Renal cortex interstitium (tissue), 11 donors: ENCODE results near the gene ATF6B. TPM values are rescaled to one million over a fixed set of nuclear protein-coding genes. Genes with fewer than 3 reads are reported as not detected.
"Not testable (repeated sequence)": the region's sequence is repeated elsewhere in the genome, so short reads cannot be mapped to it uniquely, and the experiment has no call there.

Experiments used
- DNase-seq, 11 donors: peaks; one replicate each; pipeline ENCODE4 v3.0.0-alpha.2; 2013; ENCODE audit warnings: low read depth in 9 of 11, low spot score in 4 of 11; ENCODE audit errors: extremely low read depth in 1 of 11
- polyA plus RNA-seq, 3 donors: library from polyadenylated mRNA; unstranded; fragments of 120-200 nt; gene quantifications; one replicate each; pipeline ENCODE4 v1.2.1, GENCODE V29; 2013; ENCODE audit not compliant: insufficient read length in 3 of 3

Gene ATF6B
- polyA plus RNA-seq, 3 donors = 87.2 to 104 (median 92.0) TPM

- no peak for DNase-seq
Measured at GRCh38 chr6:32073613-32074012, 54.4 kb downstream of the ATF6B start.

- no peak for DNase-seq
Measured at GRCh38 chr6:32073101-32073500, 54.9 kb downstream of the ATF6B start.

GRCh38 chr6:32070814-32071543 is 57.1 kb downstream of the ATF6B start:
- no peak for DNase-seq

- no peak for DNase-seq
Measured at GRCh38 chr6:32069878-32070515, 58.0 kb downstream of the ATF6B start.

- no peak for DNase-seq
Measured at GRCh38 chr6:32069460-32069859, 58.6 kb downstream of the ATF6B start.

- no peak for DNase-seq
Measured at GRCh38 chr6:32068867-32069266, 59.2 kb downstream of the ATF6B start.

- DNase-seq = not testable (repeated sequence)
Measured at GRCh38 chr6:32068315-32068714, 59.7 kb downstream of the ATF6B start.

GRCh38 chr6:32067521-32067920 is 60.5 kb downstream of the ATF6B start:
- DNase-seq = not testable (repeated sequence)

Other genes starting within 250 kb of the ATF6B start
- 10 to 100 TPM; 40.7 to 82.8 (median 51.9) TPM for gene SLC44A4, start 249.2 kb downstream of the ATF6B start, polyA plus RNA-seq
- 10 to 100 TPM; 74.6 to 98.4 (median 83.9) TPM for gene EHMT2, start 230.5 kb downstream of the ATF6B start, polyA plus RNA-seq
- gene ZBTB12, start 226.2 kb downstream of the ATF6B start, polyA plus RNA-seq = 10 to 100 TPM; 23.4 to 35.5 (median 23.6) TPM
- 1 to 10 TPM; 3.0 to 4.2 (median 4.0) TPM for gene C2, start 200.5 kb downstream of the ATF6B start, polyA plus RNA-seq
- gene CFB, start 182.2 kb downstream of the ATF6B start, polyA plus RNA-seq = 1 to 10 TPM; 5.2 to 8.7 (median 6.6) TPM
- gene NELFE, start 169.3 kb downstream of the ATF6B start, polyA plus RNA-seq = 100 to 1,000 TPM in 1 of 3 donors, 10 to 100 TPM in 2; 89.5 to 103 (median 91.3) TPM
- 10 to 100 TPM; 42.3 to 49.0 (median 47.7) TPM for gene SKIC2, start 169.1 kb downstream of the ATF6B start, polyA plus RNA-seq
- 10 to 100 TPM; 22.1 to 32.3 (median 31.7) TPM for gene DXO, start 156.1 kb downstream of the ATF6B start, polyA plus RNA-seq
- gene C4A, start 146.2 kb downstream of the ATF6B start, polyA plus RNA-seq = 10 to 100 TPM; 15.7 to 22.4 (median 22.4) TPM
- 10 to 100 TPM; 17.4 to 23.3 (median 22.1) TPM for gene C4B, start 113.5 kb downstream of the ATF6B start, polyA plus RNA-seq
- 1 to 10 TPM in 1 of 3 donors, under 1 TPM in 2; 0.24 to 1.0 (median 0.29) TPM for gene CYP21A2, start 89.8 kb downstream of the ATF6B start, polyA plus RNA-seq
- 1 to 10 TPM; 3.4 to 7.9 (median 6.1) TPM for gene TNXB, start 18.9 kb downstream of the ATF6B start, polyA plus RNA-seq
- 1 to 10 TPM; 7.1 to 9.0 (median 8.7) TPM for gene FKBPL, start 2.0 kb upstream of the ATF6B start, polyA plus RNA-seq
- 1 to 10 TPM; 2.4 to 4.2 (median 2.6) TPM for gene PRRT1, start 23.7 kb upstream of the ATF6B start, polyA plus RNA-seq
- gene PPT2, start 25.9 kb upstream of the ATF6B start, polyA plus RNA-seq = 10 to 100 TPM; 30.5 to 48.4 (median 33.4) TPM
- 10 to 100 TPM; 24.0 to 44.4 (median 24.3) TPM for gene EGFL8, start 36.3 kb upstream of the ATF6B start, polyA plus RNA-seq
- 100 to 1,000 TPM in 2 of 3 donors, 10 to 100 TPM in 1; 94.6 to 109 (median 102) TPM for gene AGPAT1, start 47.8 kb upstream of the ATF6B start, polyA plus RNA-seq
- 100 to 1,000 TPM in 2 of 3 donors, 10 to 100 TPM in 1; 91.6 to 107 (median 104) TPM for gene RNF5, start 50.2 kb upstream of the ATF6B start, polyA plus RNA-seq
- 10 to 100 TPM; 23.8 to 25.3 (median 24.9) TPM for gene AGER, start 56.0 kb upstream of the ATF6B start, polyA plus RNA-seq
- gene PBX2, start 62.0 kb upstream of the ATF6B start, polyA plus RNA-seq = 100 to 1,000 TPM; 173 to 193 (median 191) TPM
- 10 to 100 TPM in 1 of 3 donors, 1 to 10 TPM in 2; 9.4 to 13.1 (median 9.9) TPM for gene GPSM3, start 64.4 kb upstream of the ATF6B start, polyA plus RNA-seq
- gene NOTCH4, start 95.8 kb upstream of the ATF6B start, polyA plus RNA-seq = 10 to 100 TPM; 17.2 to 26.3 (median 19.9) TPM
- gene TSBP1, start 243.7 kb upstream of the ATF6B start, polyA plus RNA-seq = under 1 TPM; 0.13 to 0.34 (median 0.20) TPM